GOT3 (cell line): ENCODE measurements around the gene SLC9A3.

Experiments
- DNase-seq: peaks from one replicate; lab custom pipeline; 2025; ENCODE audit warnings: mixed read lengths; lab: John Stamatoyannopoulos, UW

Gene SLC9A3

DNA sequence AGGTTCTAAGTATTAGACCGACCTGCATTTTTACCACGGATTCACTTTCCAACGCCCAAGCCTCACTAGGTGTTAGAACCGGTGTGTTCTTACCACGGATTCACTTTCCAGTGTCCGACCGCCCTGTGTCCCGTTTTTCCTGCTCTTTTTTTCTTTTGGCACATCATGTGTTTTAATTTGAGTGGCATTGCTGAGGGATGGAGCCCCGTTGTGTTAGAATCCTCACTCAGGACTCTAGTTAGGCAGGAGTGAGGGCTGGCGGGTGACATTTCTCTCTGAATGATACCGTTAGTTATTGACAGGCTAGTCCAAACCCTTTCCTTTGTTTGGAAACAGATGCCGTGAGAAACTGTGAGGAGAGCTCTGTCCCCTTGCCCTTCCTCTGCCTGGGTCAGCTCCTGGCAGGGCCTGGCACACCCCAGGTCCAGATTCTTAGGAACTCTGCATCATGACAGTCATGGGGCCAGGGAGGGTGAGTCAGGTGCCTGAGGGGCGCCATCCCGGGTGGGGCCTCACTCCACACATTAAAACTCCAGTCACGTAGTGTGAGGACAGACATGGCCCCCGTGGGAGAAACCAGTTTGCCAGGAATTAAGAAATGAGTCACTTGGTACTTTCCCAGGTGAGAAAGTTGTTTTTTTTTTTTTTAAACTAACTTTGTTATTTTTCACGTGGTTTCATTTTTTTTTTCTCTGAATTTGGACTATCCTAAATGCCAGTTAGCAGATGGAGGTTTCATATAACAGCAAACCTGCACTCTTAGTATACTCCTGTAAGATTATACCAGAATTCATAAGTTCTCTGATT lies 65.5 kb downstream of the SLC9A3 start:
- no peak for DNase-seq

DNA sequence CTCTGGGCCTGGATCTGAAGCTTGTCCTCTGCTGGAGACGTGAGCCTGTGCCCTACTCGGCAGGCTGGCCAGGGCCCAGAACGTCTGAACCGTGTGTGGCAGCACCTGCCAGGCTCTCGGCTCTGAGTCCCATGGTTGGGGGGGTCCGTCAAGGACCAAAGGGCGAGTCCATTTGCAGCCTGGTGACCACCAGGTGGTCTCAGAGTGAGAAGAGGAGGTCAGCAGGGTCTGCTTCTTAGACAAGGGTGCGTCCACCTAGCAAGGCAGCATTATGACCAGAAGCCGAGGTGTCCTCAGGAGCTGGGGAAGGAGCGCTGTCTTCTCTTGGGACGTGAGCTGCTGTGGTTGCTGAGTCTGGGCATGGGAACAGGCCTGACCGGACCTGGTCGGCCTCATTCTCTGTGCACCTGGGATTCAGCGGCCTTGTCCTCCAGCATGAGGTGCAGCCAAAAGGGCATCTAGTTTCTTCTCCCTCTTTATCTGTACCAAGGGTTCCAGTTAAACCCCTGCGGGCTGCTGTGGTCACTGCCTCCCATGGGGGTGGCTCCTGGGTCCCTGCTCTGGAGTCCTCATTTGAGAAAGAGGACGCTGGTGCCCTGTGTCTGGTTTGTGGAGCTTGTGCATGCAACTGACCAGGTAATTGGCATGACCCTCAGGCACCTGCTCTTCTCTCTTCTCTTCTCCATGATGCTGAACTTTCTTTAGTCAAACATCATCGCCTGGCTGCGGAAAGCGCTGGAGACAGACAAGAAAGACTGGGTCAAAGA lies 66.9 kb downstream of the SLC9A3 start:
- no peak for DNase-seq

- no peak for DNase-seq
These were observed 67.7 kb downstream of the SLC9A3 start for GRCh38 chr5:456351-457194.

- DNase-seq = no peak
These were observed 68.4 kb downstream of the SLC9A3 start for GRCh38 chr5:455806-456205.

DNA sequence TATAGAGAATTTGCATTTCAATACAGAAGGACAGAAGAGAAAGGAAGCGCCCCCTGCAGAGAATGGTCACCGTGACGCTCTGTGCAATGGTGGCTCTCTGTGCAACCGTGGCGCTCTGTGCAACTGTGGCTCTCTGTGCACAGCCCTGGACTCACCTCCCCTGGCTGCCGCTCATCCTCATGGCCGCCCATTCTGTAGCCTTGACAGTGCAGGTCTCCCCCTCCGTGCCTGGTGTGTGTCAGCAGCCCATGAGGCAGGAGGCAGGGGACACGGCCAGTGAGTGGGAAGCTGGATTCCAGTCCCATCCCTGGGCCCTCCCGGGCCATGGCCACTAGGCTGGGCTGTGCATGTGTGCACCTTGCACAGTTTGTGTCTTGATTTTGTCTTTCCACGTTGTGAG lies 69.3 kb downstream of the SLC9A3 start:
- no peak for DNase-seq

DNA sequence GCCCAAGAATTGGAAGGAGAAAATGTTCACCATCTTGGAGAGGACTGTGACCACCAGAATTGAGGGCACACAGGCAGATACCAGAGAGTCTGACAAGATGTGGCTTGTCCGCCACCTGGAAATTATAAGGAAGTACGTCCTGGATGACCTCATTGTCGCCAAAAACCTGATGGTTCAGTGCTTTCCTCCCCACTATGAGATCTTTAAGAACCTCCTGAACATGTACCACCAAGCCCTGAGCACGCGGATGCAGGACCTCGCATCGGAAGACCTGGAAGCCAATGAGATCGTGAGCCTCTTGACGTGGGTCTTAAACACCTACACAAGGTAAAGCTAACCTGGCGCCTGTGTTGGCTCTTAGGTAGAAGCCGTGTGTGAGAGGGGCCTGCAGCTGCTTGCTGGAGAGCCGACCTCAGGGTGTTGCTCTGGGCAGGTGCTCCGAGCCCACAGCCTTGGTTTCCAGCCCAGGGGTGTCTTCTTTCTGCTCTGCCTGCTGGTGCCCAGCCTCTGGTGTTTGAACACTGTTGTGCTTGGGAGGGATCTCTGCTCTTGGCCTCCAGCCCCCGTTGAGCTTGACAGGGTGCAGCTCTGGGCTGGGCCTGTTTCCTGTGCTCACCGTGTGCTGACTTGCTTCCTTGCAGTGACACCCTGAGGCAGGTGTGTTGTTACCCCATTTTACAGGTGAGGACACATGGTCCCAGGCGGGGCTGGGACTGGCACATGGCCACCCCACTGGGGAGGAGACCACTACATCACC lies 70.3 kb downstream of the SLC9A3 start:
- no peak for DNase-seq

- DNase-seq = no peak
These were observed 71.1 kb downstream of the SLC9A3 start for GRCh38 chr5:452978-453710.

DNA sequence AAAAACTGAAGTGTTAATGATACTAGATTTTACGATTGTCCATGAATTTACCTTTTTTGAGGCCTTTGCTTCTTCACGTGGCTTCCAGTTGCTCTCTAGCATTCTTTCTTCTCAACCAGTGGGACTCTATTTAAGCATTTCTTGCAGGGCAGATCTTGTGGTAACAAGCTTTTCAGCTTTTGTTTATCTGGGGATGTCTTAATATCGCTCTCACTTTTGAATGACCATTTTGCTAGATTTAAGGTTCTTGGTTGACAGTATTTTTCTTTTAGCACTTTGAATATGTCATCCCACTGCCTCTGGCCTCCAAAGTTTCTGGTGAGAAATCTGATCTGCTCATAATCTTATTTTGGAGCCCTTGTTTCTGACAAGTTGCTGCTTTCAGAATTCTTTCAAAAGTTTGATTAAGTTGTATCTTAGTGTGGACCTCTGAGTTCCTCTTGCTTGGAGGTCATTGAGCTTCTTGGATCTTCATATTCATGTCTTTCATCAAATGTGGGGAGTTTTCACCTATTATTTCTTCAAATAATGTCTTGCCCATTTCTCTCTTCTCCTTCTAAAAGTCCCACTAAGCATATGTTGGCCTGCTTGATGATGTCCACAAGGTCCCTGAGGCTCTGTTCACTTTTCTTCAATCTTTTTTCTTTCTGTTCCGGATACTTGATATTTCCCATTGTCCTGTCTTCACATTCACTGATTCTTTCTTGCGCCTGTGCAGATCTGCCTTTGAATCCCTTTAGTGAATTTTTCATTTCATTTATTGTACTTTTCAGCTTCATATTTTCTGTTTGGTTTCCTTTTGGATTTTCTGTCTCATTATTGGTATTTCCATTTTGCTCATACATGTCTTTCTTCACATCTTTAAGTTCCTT lies 72.4 kb downstream of the SLC9A3 start:
- no peak for DNase-seq

GRCh38 chr5:449151-449550 lies 75.1 kb downstream of the SLC9A3 start:
- no peak for DNase-seq

GRCh38 chr5:448766-449090 lies 75.5 kb downstream of the SLC9A3 start:
- no peak for DNase-seq

GRCh38 chr5:448061-448765 lies 76.0 kb downstream of the SLC9A3 start:
- no peak for DNase-seq

DNA sequence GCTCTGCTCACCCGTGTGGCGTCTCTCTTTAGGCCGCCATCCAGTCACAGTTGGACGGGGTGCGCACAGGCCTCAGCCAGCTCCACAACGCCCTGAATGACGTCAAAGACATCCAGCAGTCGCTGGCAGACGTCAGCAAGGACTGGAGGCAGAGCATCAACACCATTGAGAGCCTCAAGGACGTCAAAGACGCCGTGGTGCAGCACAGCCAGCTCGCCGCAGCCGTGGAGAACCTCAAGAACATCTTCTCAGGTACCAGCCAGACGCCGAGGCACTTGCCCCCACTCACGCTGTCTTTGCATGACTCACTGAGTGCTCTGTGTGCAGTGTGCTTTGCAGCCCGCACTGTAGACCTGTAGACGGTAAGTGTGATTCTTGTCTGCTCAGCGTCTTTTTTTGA lies 76.7 kb downstream of the SLC9A3 start:
- no peak for DNase-seq

- no peak for DNase-seq
These were observed 77.4 kb downstream of the SLC9A3 start for GRCh38 chr5:446883-447263.

- no peak for DNase-seq
These were observed 78.0 kb downstream of the SLC9A3 start for GRCh38 chr5:446066-446882.

DNA sequence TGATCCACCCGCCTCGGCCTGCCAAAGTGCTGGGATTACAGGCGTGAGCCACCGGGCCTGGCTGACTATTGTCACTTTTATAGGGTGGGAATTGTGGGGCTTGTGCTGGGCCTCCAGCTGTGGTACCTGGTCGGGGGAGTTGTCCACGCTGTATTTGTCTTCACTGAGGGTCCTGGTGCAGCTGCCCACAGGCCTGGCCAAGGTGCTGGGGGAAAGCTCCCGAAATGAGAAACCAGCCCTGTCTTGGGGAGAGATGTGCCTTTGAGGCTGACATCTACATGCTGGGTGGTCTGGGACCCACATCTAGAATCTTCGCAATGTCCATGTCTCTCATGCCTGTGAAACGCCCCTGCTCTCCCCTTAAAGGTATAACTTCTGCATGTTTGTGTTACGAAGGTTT lies 78.7 kb downstream of the SLC9A3 start:
- no peak for DNase-seq

DNA sequence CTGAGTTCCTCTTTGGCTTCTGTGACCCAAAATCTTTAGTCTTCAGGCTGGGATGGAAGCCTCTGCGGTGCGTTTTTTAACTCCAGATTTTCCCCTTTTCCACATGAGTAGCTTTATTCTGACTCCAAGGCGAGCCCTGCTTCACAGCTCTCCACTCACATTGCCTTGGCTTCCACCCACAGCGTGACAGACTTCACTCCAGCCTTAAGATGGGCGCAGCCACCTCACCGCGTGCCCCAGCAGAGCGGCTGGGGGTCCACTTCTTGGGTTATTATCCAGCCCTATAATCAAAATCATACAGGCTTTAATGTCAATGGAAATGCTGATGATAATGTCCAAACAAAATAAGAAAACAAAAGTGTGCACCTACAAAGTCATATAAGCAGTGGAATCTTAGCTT lies 80.0 kb downstream of the SLC9A3 start:
- no peak for DNase-seq

GRCh38 chr5:443239-444151 lies 80.8 kb downstream of the SLC9A3 start:
- no peak for DNase-seq
